ENCODE results near the gene SOX5. TPM values are rescaled to one million over a fixed set of nuclear protein-coding genes. Genes with fewer than 3 reads are reported as not detected.

SOX5 gene
- total RNA-seq, 4 donors from 2014 or later = 1.3 to 9.6 (median 3.3) TPM

- no peaks in the 10 kb centered on the region for H3K27me3 ChIP-seq
- no peak overlapping the region for H3K27ac ChIP-seq
- H3K4me3 ChIP-seq = no peak overlapping the region
- H3K4me1 ChIP-seq = no peaks in the 10 kb centered on the region
- H3K36me3 ChIP-seq = no peaks in the 10 kb centered on the region
- in situ Hi-C loops (cut with MboI; ENCODE audit: low sequenced_read_pairs in 4 of 4) (loop anchor here in 1 of 4 donors (25.0 kb wide), 1 partner anchor 112 kb away; no protein-coding TSS in a partner anchor), intact Hi-C loops (cut with DNase I; ENCODE audit: low total_unique reads) (no loop called here)
- no peaks in the 10 kb centered on the region for H3K9me3 ChIP-seq
- TF ChIP-seq POLR2A (IDR thresholded peaks at IDR 0.05) (no peak), CTCF (IDR thresholded peaks at IDR 0.05 in 4 of 5, conservative IDR thresholded peaks at IDR 0.05 in 1 of 5) (no peak)
- no peak for ATAC-seq
- no peak for DNase-seq
These were observed 250.4 kb downstream of the SOX5 start for GRCh38 chr12:23699031-23699430.

GRCh38 chr12:23694920-23695319 is 254.6 kb downstream of the SOX5 start:
- ATAC-seq (no peak), DNase-seq (no peak)
- no peaks in the 10 kb centered on the region for H3K9me3 ChIP-seq
- no peaks in the 10 kb centered on the region for H3K27me3 ChIP-seq
- intact Hi-C loops (cut with DNase I; ENCODE audit: low total_unique reads) (no loop called here), in situ Hi-C loops (cut with MboI; ENCODE audit: low sequenced_read_pairs in 4 of 4) (loop anchor here in 1 of 4 donors (25.0 kb wide), 1 partner anchor 108 kb away; no protein-coding TSS in a partner anchor)
- H3K36me3 ChIP-seq = no peaks in the 10 kb centered on the region
- H3K4me3 ChIP-seq = no peak overlapping the region
- TF ChIP-seq CTCF (IDR thresholded peaks at IDR 0.05 in 4 of 5, conservative IDR thresholded peaks at IDR 0.05 in 1 of 5) (no peak), POLR2A (IDR thresholded peaks at IDR 0.05) (no peak)
- no peaks in the 10 kb centered on the region for H3K4me1 ChIP-seq
- no peak overlapping the region for H3K27ac ChIP-seq

GRCh38 chr12:23694307-23694706 is 255.2 kb downstream of the SOX5 start:
- no peaks in the 10 kb centered on the region for H3K9me3 ChIP-seq
- no peak for ATAC-seq

GRCh38 chr12:23687947-23688346 is 261.5 kb downstream of the SOX5 start:
- ATAC-seq = no peak

More at GRCh38 chr12:23694307-23694706, 255.2 kb downstream of the SOX5 start:
- DNase-seq = no peak
- Histone ChIP-seq H3K4me3 (no peak overlapping the region), H3K27ac (no peak overlapping the region), H3K27me3 (no peaks in the 10 kb centered on the region), H3K36me3 (no peaks in the 10 kb centered on the region), H3K4me1 (no peaks in the 10 kb centered on the region)
- TF ChIP-seq CTCF (IDR thresholded peaks at IDR 0.05 in 4 of 5, conservative IDR thresholded peaks at IDR 0.05 in 1 of 5) (no peak), POLR2A (IDR thresholded peaks at IDR 0.05) (no peak)
- in situ Hi-C loops (cut with MboI; ENCODE audit: low sequenced_read_pairs in 4 of 4) (loop anchor here in 1 of 4 donors (25.0 kb wide), 1 partner anchor 107 kb away; no protein-coding TSS in a partner anchor), intact Hi-C loops (cut with DNase I; ENCODE audit: low total_unique reads) (no loop called here)

More at GRCh38 chr12:23687947-23688346, 261.5 kb downstream of the SOX5 start:
- in situ Hi-C loops (cut with MboI; ENCODE audit: low sequenced_read_pairs in 4 of 4) (loop anchor here in 1 of 4 donors (25.0 kb wide), 1 partner anchor 101 kb away; no protein-coding TSS in a partner anchor), intact Hi-C loops (cut with DNase I; ENCODE audit: low total_unique reads) (no loop called here)
- TF ChIP-seq CTCF (IDR thresholded peaks at IDR 0.05 in 4 of 5, conservative IDR thresholded peaks at IDR 0.05 in 1 of 5) (no peak), POLR2A (IDR thresholded peaks at IDR 0.05) (no peak)
- Histone ChIP-seq H3K36me3 (no peaks in the 10 kb centered on the region), H3K27me3 (no peaks in the 10 kb centered on the region), H3K4me1 (no peaks in the 10 kb centered on the region), H3K27ac (no peak overlapping the region), H3K4me3 (no peak overlapping the region), H3K9me3 (no peaks in the 10 kb centered on the region)
- no peak for DNase-seq

All from gastrocnemius medialis (tissue), 4 donors.